Measurements from ENCODE around the gene SEC61A1.

The SEC61A1 gene

GRCh38 chr3:128100161-128100560 lies 47.9 kb downstream of the SEC61A1 start:
- H3K36me3 ChIP-seq, result peaks cover 76% of the 10 kb centered on the region
- no peak for DNase-seq

GRCh38 chr3:128100638-128101037 lies 48.4 kb downstream of the SEC61A1 start:
- Histone ChIP-seq H3K27me3 (ENCODE audit: insufficient read depth, low read depth, severe bottlenecking) (no peaks in the 10 kb centered on the region), H3K36me3 (peaks cover 71% of the 10 kb centered on the region), H3K27ac (no peak overlapping the region), H3K9me3 (ENCODE audit: severe bottlenecking) (no peaks in the 10 kb centered on the region), H3K4me3 (ENCODE audit: low read depth, low read length) (no peak overlapping the region)
- DNase-seq, result no peak
- TF ChIP-seq CTCF (IDR thresholded peaks at IDR 0.05; ENCODE audit: low read depth, low read length), result no peak

More at GRCh38 chr3:128100161-128100560, 47.9 kb downstream of the SEC61A1 start:
- H3K9me3 ChIP-seq (ENCODE audit: severe bottlenecking), result no peaks in the 10 kb centered on the region
- no peaks in the 10 kb centered on the region for H3K27me3 ChIP-seq (ENCODE audit: insufficient read depth, low read depth, severe bottlenecking)
- H3K4me3 ChIP-seq (ENCODE audit: low read depth, low read length), result no peak overlapping the region
- no peak for TF ChIP-seq CTCF (IDR thresholded peaks at IDR 0.05; ENCODE audit: low read depth, low read length)
- no peak overlapping the region for H3K27ac ChIP-seq

GRCh38 chr3:128103136-128103676 lies 51.0 kb downstream of the SEC61A1 start:
- Histone ChIP-seq H3K27me3 (ENCODE audit: insufficient read depth, low read depth, severe bottlenecking) (no peaks in the 10 kb centered on the region), H3K36me3 (peaks cover 59% of the 10 kb centered on the region), H3K9me3 (ENCODE audit: severe bottlenecking) (no peaks in the 10 kb centered on the region), H3K4me3 (ENCODE audit: low read depth, low read length) (no peak overlapping the region), H3K27ac (no peak overlapping the region)
- no peak for DNase-seq
- TF ChIP-seq CTCF (IDR thresholded peaks at IDR 0.05; ENCODE audit: low read depth, low read length), result no peak

- no peak for TF ChIP-seq CTCF (IDR thresholded peaks at IDR 0.05; ENCODE audit: low read depth, low read length)
- no peaks in the 10 kb centered on the region for H3K9me3 ChIP-seq (ENCODE audit: severe bottlenecking)
- no peaks in the 10 kb centered on the region for H3K27me3 ChIP-seq (ENCODE audit: insufficient read depth, low read depth, severe bottlenecking)
- H3K4me3 ChIP-seq (ENCODE audit: low read depth, low read length), result no peak overlapping the region
- H3K36me3 ChIP-seq, result peaks cover 54% of the 10 kb centered on the region
- no peak overlapping the region for H3K27ac ChIP-seq
- DNase-seq, result no peak
Observed at GRCh38 chr3:128107834-128108233, 55.6 kb downstream of the SEC61A1 start.

- DNase-seq, result no peak
- Histone ChIP-seq H3K4me3 (ENCODE audit: low read depth, low read length) (no peak overlapping the region), H3K9me3 (ENCODE audit: severe bottlenecking) (no peaks in the 10 kb centered on the region), H3K36me3 (peaks cover 49% of the 10 kb centered on the region), H3K27ac (no peak overlapping the region), H3K27me3 (ENCODE audit: insufficient read depth, low read depth, severe bottlenecking) (no peaks in the 10 kb centered on the region)
- TF ChIP-seq CTCF (IDR thresholded peaks at IDR 0.05; ENCODE audit: low read depth, low read length), result no peak
Observed at GRCh38 chr3:128111147-128111546, 58.9 kb downstream of the SEC61A1 start.

GRCh38 chr3:128112357-128112968 lies 60.2 kb downstream of the SEC61A1 start:
- Histone ChIP-seq H3K27me3 (ENCODE audit: insufficient read depth, low read depth, severe bottlenecking) (no peaks in the 10 kb centered on the region), H3K36me3 (peaks cover 42% of the 10 kb centered on the region), H3K4me3 (ENCODE audit: low read depth, low read length) (no peak overlapping the region), H3K9me3 (ENCODE audit: severe bottlenecking) (no peaks in the 10 kb centered on the region), H3K27ac (no peak overlapping the region)
- DNase-seq, result no peak
- TF ChIP-seq CTCF (IDR thresholded peaks at IDR 0.05; ENCODE audit: low read depth, low read length), result no peak

All from WERI-Rb-1 (cell line).